ENCODE results near the gene STX16. TPM values are rescaled to one million over a fixed set of nuclear protein-coding genes. Genes with fewer than 3 reads are reported as not detected.
A peak's percentile ranks its signal among the peaks of the same experiment; 100 is the strongest.

The STX16 gene
- total and polyA plus RNA-seq, 2 of the 13 experiments (the other 11 are each of a cell fraction or from before 2014, with no cell fraction given), result 28.0 to 72.7 TPM

DNA sequence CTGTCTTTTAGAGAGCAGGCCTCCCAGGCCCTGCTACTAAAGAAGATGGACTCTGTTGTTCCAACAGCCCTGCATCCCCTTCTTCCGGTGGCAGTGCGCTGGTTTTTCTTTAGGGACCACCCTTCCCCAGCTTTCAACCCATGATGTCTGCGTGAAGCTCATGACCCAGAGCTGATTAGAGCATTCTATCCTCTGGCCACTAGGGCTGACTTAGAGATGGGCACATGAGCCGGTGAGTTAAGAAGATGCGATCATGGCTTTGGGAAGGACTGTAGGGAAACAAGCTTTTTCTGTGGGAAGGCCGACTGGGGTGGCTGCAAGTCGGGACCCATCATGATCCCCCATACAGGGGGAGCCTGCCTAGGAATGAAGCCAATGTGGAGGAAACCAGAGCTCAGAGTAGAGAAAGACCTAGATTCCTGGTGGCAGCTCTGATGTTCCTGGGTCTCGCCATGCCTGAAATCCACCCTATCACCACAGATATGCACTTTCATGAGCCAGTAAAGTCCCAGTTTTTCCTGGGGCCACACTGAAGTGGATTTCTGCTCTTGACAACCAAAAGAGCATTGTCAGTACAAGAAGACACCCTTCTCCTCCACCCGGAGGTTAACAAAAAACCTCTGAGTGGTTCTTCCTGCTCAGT lies 29.1 kb upstream of the STX16 start (continued):
- no peak for TF ChIP-seq HIC2 (CRISPR knock-in tag; IDR thresholded peaks at IDR 0.05; ENCODE audit: low read depth)
- TF ChIP-seq ZNF816 (CRISPR knock-in tag; IDR thresholded peaks at IDR 0.05; ENCODE audit: borderline replicate concordance), result no peak
- no peak for TF ChIP-seq YY1 (IDR thresholded peaks at IDR 0.05; ENCODE audit: insufficient read depth, insufficient replicate concordance, low read depth, low read length)
- no peak for TF ChIP-seq ZBTB33 (CRISPR knock-in tag; IDR thresholded peaks at IDR 0.05)

GRCh38 chr20:58622671-58623578 lies 28.2 kb upstream of the STX16 start:
- H3K27ac ChIP-seq (ENCODE audit: extremely low read length, insufficient read depth, low read length), result no peak overlapping the region
- no TSS peak for BruUV-seq (replicated peaks)
- H3K4me2 ChIP-seq (ENCODE audit: low read depth, low read length), result no peak overlapping the region
- H3K36me3 ChIP-seq (replicated peaks in 1 of 2; ENCODE audit: control insufficient read depth in 1 of 2, insufficient read depth in 2 of 2, low read length in 2 of 2), result no peaks in the 10 kb centered on the region
- H3K4me3 ChIP-seq (replicated peaks in 1 of 3; ENCODE audit: insufficient read depth in 1 of 3, low read depth in 2 of 3, low read length in 3 of 3), result no peak overlapping the region
- ATAC-seq (peak; percentile 14), FAIRE-seq (peak; percentile 47), DNase-seq (ENCODE audit: low spot score) (no peak)
- H3K9me3 ChIP-seq (ENCODE audit: low read length), result no peaks in the 10 kb centered on the region
- POLR2A ChIA-PET, result interaction anchor here (1.1 to 1.8 kb wide), 3 partner anchors 28 to 409 kb away, joined by 3 to 15 read pairs (median 3); partner anchors contain the start of genes ATP5F1E and STX16
- H4K20me1 ChIP-seq (ENCODE audit: insufficient read depth, low read length), result no peaks in the 10 kb centered on the region
- no peak overlapping the region for H2AFZ ChIP-seq (ENCODE audit: low read length)
- H3K27me3 ChIP-seq (ENCODE audit: control insufficient read depth in 1 of 2, insufficient read depth in 2 of 2, low read length in 2 of 2), result peaks cover 2 to 94% of the 10 kb centered on the region in 2 experiments; a peak in 4 of 5 replicates
- WGBS (ENCODE audit: low lambda C conversion rate), result 47% methylated on average over 13 of the region's 13 CpGs
- H3K9ac ChIP-seq (ENCODE audit: insufficient read depth, low read depth, low read length), result no peak overlapping the region
- CTCF ChIA-PET (ENCODE audit: low intra/inter-chr PET ratio, low total read pairs), result no interaction called here
- in situ Hi-C loops (cut with HindIII; ENCODE audit: extremely low pct_ligation_motif_present, low pct_unique_long_range_greater_than_20kb), result no loop called here
- H3K79me2 ChIP-seq (ENCODE audit: insufficient read depth, low read length), result no peaks in the 10 kb centered on the region
- H3K4me1 ChIP-seq (ENCODE audit: insufficient read depth, low read length), result peaks cover 15% of the 10 kb centered on the region
- intact Hi-C loops (cut with micrococcal nuclease; ENCODE audit: unreplicated experiment), result no loop called here
- TF ChIP-seq, protein P1, sequence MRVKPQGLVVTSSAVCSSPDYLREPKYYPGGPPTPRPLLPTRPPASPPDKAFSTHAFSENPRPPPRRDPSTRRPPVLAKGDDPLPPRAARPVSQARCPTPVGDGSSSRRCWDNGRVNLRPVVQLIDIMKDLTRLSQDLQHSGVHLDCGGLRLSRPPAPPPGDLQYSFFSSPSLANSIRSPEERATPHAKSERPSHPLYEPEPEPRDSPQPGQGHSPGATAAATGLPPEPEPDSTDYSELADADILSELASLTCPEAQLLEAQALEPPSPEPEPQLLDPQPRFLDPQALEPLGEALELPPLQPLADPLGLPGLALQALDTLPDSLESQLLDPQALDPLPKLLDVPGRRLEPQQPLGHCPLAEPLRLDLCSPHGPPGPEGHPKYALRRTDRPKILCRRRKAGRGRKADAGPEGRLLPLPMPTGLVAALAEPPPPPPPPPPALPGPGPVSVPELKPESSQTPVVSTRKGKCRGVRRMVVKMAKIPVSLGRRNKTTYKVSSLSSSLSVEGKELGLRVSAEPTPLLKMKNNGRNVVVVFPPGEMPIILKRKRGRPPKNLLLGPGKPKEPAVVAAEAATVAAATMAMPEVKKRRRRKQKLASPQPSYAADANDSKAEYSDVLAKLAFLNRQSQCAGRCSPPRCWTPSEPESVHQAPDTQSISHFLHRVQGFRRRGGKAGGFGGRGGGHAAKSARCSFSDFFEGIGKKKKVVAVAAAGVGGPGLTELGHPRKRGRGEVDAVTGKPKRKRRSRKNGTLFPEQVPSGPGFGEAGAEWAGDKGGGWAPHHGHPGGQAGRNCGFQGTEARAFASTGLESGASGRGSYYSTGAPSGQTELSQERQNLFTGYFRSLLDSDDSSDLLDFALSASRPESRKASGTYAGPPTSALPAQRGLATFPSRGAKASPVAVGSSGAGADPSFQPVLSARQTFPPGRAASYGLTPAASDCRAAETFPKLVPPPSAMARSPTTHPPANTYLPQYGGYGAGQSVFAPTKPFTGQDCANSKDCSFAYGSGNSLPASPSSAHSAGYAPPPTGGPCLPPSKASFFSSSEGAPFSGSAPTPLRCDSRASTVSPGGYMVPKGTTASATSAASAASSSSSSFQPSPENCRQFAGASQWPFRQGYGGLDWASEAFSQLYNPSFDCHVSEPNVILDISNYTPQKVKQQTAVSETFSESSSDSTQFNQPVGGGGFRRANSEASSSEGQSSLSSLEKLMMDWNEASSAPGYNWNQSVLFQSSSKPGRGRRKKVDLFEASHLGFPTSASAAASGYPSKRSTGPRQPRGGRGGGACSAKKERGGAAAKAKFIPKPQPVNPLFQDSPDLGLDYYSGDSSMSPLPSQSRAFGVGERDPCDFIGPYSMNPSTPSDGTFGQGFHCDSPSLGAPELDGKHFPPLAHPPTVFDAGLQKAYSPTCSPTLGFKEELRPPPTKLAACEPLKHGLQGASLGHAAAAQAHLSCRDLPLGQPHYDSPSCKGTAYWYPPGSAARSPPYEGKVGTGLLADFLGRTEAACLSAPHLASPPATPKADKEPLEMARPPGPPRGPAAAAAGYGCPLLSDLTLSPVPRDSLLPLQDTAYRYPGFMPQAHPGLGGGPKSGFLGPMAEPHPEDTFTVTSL (CRISPR knock-in tag; IDR thresholded peaks at IDR 0.05; ENCODE audit: borderline replicate concordance), result no peak
- TF ChIP-seq FOXK2 (IDR thresholded peaks at IDR 0.05) (peak; percentile 10; the same call in 1 of the 2 replicates), KLF15 (CRISPR knock-in tag; IDR thresholded peaks at IDR 0.05; ENCODE audit: borderline replicate concordance) (no peak), ZBTB3 (CRISPR knock-in tag; IDR thresholded peaks at IDR 0.05; ENCODE audit: borderline replicate concordance, low read depth) (no peak), IKZF4 (CRISPR knock-in tag; IDR thresholded peaks at IDR 0.05; ENCODE audit: borderline replicate concordance, low read depth, not compliant biosample characterization) (no peak), SAP130 (CRISPR knock-in tag; IDR thresholded peaks at IDR 0.05; ENCODE audit: low read depth) (no peak)
